Right lobe of liver (tissue), 6 donors: ENCODE data around the gene ACSBG1. TPM values are rescaled to one million over a fixed set of nuclear protein-coding genes. Genes with fewer than 3 reads are reported as not detected.

Experiments used
- ATAC-seq, 4 donors: fragments of 200-7000 bp; cut with Tn5 transposase; one replicate each; pipeline ENCODE4 v1.9.1; 2020; ENCODE audit warnings: mild to moderate bottlenecking in 4 of 4, moderate library complexity in 4 of 4
- DNase-seq, 3 donors: peaks; one replicate each; pipeline ENCODE4 v3.0.0-alpha.2; 2020
- H3K27ac ChIP-seq, 3 donors: fragments of 200-600 bp; one replicate each; pipeline ENCODE4 v1.8.0; 2022
- H3K27me3 ChIP-seq, 2 donors: fragments of 200-600 bp; one replicate each; pipeline ENCODE4 v1.8.0; 2022
- H3K36me3 ChIP-seq, 4 donors: fragments of 200-600 bp; sonication (generic) in 1 of 4; one replicate each; pipeline versions ENCODE4 v1.5.1 to v1.8.0; 2017 to 2022; ENCODE audit warnings: control low read depth in 1 of 4
- H3K4me1 ChIP-seq, 4 donors: fragments of 200-600 bp; sonication (generic) in 1 of 4; one replicate each; pipeline versions ENCODE4 v1.5.1 to v1.8.0; 2017 to 2022; ENCODE audit warnings: control low read depth in 1 of 4
- H3K4me3 ChIP-seq, 3 donors: fragments of 200-600 bp; one replicate each; pipeline ENCODE4 v1.8.0; 2022
- H3K9me3 ChIP-seq, 4 donors: fragments of 200-600 bp; sonication (generic) in 1 of 4; one replicate each; pipeline versions ENCODE4 v1.5.1 to v1.8.0; 2017 to 2022; ENCODE audit warnings: control low read depth in 1 of 4
- CTCF ChIP-seq, 4 donors: fragments of 200-600 bp in 3 of 4; fragments of 450-650 bp in 1 of 4; IDR thresholded peaks; one replicate each; pipeline versions ENCODE4 v1.5.1 to v1.8.0; 2016 to 2022; ENCODE audit warnings: antibody characterized with exemption in 4 of 4, mild to moderate bottlenecking in 2 of 4
- POLR2A ChIP-seq: fragments of 450-650 bp; IDR thresholded peaks from one replicate; pipeline ENCODE4 v1.6.1; 2017; ENCODE audit warnings: antibody characterized with exemption, mild to moderate bottlenecking
- WGBS: methylation state at CpG from one replicate; pipeline ENCODE4 v1.1.6; 2018; ENCODE audit warnings: low coverage, low lambda C conversion rate; ENCODE audit not compliant: insufficient coverage; ENCODE audit errors: missing lambda C conversion rate; 5-methylcytosine and 5-hydroxymethylcytosine counted together
- intact Hi-C, 2 donors: fragments of 100-400 bp; cut with DNase I; formaldehyde crosslinking; loops; one replicate each; pipeline versions ENCODE4 v1.11.2 to v1.14.1; 2022
- total RNA-seq, 6 experiments: library from RNA; depleted of rRNA in 2 of 6; stranded (reverse); fragments of >200 nt in 2 of 6; fragmentation: NEBNext Ultra II Directional in 3 of 6; extraction: Animal tissue kit (Norgen Biotek cat#: 25700) in 3 of 6; gene quantifications; one replicate each; pipeline versions ENCODE4 v1.1.0 to v1.2.4, GENCODE V29; 2016 to 2023
- donor health status: DM: no; HTN: yes; CAD: no.
- donor health status: DM: no; HTN: no; CAD: no.
- donor health status: DM: no; HTN: no; CAD: no.
- donor health status: DM: no; HTN: yes; CAD: no.
- donor health status: DM: no; HTN: yes; CAD: no.

ACSBG1 gene
- total RNA-seq, 6 experiments from 2014 or later: not detected

GRCh38 chr15:78211189-78211921, 23.0 kb downstream of the ACSBG1 start:
- WGBS: 90% methylated on average over 12 of the region's 12 CpGs
- no peak for DNase-seq
- Histone ChIP-seq H3K27ac (no peak overlapping the region), H3K27me3 (no peaks in the 10 kb centered on the region), H3K36me3 (no peaks in the 10 kb centered on the region), H3K9me3 (no peaks in the 10 kb centered on the region), H3K4me1 (peaks cover 0 to 17% (median 9%) of the 10 kb centered on the region in 4 donors), H3K4me3 (no peak overlapping the region)
- no peak for ATAC-seq
- intact Hi-C loops: no loop called here
- no peak for TF ChIP-seq POLR2A
- TF ChIP-seq CTCF (IDR thresholded peaks at IDR 0.05): no peak

- H3K36me3 ChIP-seq: no peaks in the 10 kb centered on the region
- intact Hi-C loops: no loop called here
- no peak overlapping the region for H3K27ac ChIP-seq
- TF ChIP-seq POLR2A (no peak), CTCF (IDR thresholded peaks at IDR 0.05) (no peak)
- H3K9me3 ChIP-seq: no peaks in the 10 kb centered on the region
- no peak overlapping the region for H3K4me3 ChIP-seq
- no peaks in the 10 kb centered on the region for H3K27me3 ChIP-seq
- DNase-seq: no peak
- ATAC-seq: no peak
- WGBS: 48% methylated on average over 5 of the region's 5 CpGs
- H3K4me1 ChIP-seq: peaks cover 0 to 10% (median 5%) of the 10 kb centered on the region in 4 donors
Observed at GRCh38 chr15:78210349-78210717, 24.0 kb downstream of the ACSBG1 start.

GRCh38 chr15:78209646-78210348, 24.6 kb downstream of the ACSBG1 start:
- Histone ChIP-seq H3K4me1 (peaks cover 0 to 10% (median 5%) of the 10 kb centered on the region in 4 donors), H3K27me3 (no peaks in the 10 kb centered on the region), H3K36me3 (no peaks in the 10 kb centered on the region), H3K9me3 (no peaks in the 10 kb centered on the region), H3K4me3 (no peak overlapping the region), H3K27ac (no peak overlapping the region)
- intact Hi-C loops: no loop called here
- TF ChIP-seq POLR2A: no peak
- no peak for TF ChIP-seq CTCF (IDR thresholded peaks at IDR 0.05)
- ATAC-seq (peak; percentile 65 to 84 (median 76)), DNase-seq (peak in 2 of 3 donors; percentile 65 to 78)
- WGBS: 24% methylated on average over 6 of the region's 9 CpGs

GRCh38 chr15:78208887-78209645, 25.3 kb downstream of the ACSBG1 start:
- Histone ChIP-seq H3K4me1 (peaks cover 0 to 10% (median 5%) of the 10 kb centered on the region in 4 donors), H3K36me3 (no peaks in the 10 kb centered on the region), H3K4me3 (no peak overlapping the region), H3K27ac (no peak overlapping the region), H3K9me3 (no peaks in the 10 kb centered on the region), H3K27me3 (no peaks in the 10 kb centered on the region)
- ATAC-seq (no peak), DNase-seq (no peak)
- WGBS: 91% methylated on average over 10 of the region's 20 CpGs
- intact Hi-C loops: no loop called here
- no peak for TF ChIP-seq POLR2A
- no peak for TF ChIP-seq CTCF (IDR thresholded peaks at IDR 0.05)
